Esophagus muscularis mucosa (tissue), 4 donors: ENCODE data around the gene SEMA3G. TPM values are rescaled to one million over a fixed set of nuclear protein-coding genes. Genes with fewer than 3 reads are reported as not detected.

Source experiments
- DNase-seq: peaks from one replicate; pipeline ENCODE4 v3.0.0-alpha.2; 2017; ENCODE audit errors: extremely low spot score
- H3K27ac ChIP-seq, 4 donors: fragments of 200-600 bp; sonication (generic); replicated peaks in 1 of 4; 1 replicate in 3 of 4; 2 replicates in 1 of 4; pipeline ENCODE4 v1.5.1; 2016 to 2019; ENCODE audit warnings: mild to moderate bottlenecking in 1 of 4
- H3K27me3 ChIP-seq, 4 donors: fragments of 200-600 bp; sonication (generic); one replicate each; pipeline versions ENCODE4 v1.5.1 to v1.6.0; 2016 to 2019
- H3K36me3 ChIP-seq, 4 donors: fragments of 200-600 bp; sonication (generic); one replicate each; pipeline ENCODE4 v1.5.1; 2016 to 2019
- H3K4me1 ChIP-seq, 4 donors: fragments of 200-600 bp; sonication (generic); one replicate each; pipeline ENCODE4 v1.5.1; 2016 to 2019
- H3K4me3 ChIP-seq, 4 donors: fragments of 200-600 bp; sonication (generic); 1 replicate in 2 of 4; 2 replicates in 2 of 4; pipeline ENCODE4 v1.5.1; 2016 to 2019; ENCODE audit warnings: mild to moderate bottlenecking in 4 of 4, moderate library complexity in 1 of 4
- H3K9me3 ChIP-seq, 4 donors: fragments of 200-600 bp; sonication (generic); 1 replicate in 3 of 4; 2 replicates in 1 of 4; pipeline ENCODE4 v1.5.1; 2016 to 2019
- EP300 ChIP-seq: sonication (generic); formaldehyde crosslinking; IDR thresholded peaks from one replicate; pipeline ENCODE4 v1.6.1; 2017; ENCODE audit warnings: antibody characterized with exemption
- POLR2A ChIP-seq: fragments of 450-650 bp; IDR thresholded peaks from one replicate; pipeline ENCODE4 v1.6.1; 2017; ENCODE audit warnings: antibody characterized with exemption, moderate library complexity, mild to moderate bottlenecking, low read depth
- POLR2AphosphoS5 ChIP-seq, 2 donors: sonication (generic); formaldehyde crosslinking; IDR thresholded peaks; one replicate each; pipeline ENCODE4 v1.6.1; 2017; ENCODE audit warnings: antibody characterized with exemption in 2 of 2
- WGBS: methylation state at CpG from one replicate; pipeline ENCODE4 v1.1.5; 2018; 5-methylcytosine and 5-hydroxymethylcytosine counted together
- intact Hi-C: fragments of 100-400 bp; cut with DNase I; formaldehyde crosslinking; loops from one replicate; pipeline ENCODE4 v1.15.1; 2023
- total RNA-seq, 4 donors: library from RNA; depleted of rRNA; stranded (reverse); fragments of >200 nt; gene quantifications; one replicate each; pipeline versions ENCODE4 v1.1.0 to v1.2.1, GENCODE V29; 2016
- TF ChIP-seq, protein P1 (sequence below), 3 experiments: fragments of 200-600 bp in 2 of 3; fragments of 450-650 bp in 1 of 3; sonication (generic) in 2 of 3; IDR thresholded peaks; one replicate each; pipeline ENCODE4 v1.5.1; 2017 to 2019; ENCODE audit warnings: antibody characterized with exemption in 3 of 3, mild to moderate bottlenecking in 2 of 3, moderate library complexity in 1 of 3

The SEMA3G gene
- total RNA-seq, 4 donors from 2014 or later, result 7.1 to 39.2 (median 22.2) TPM

GRCh38 chr3:52490939-52491526 lies 46.1 kb upstream of the SEMA3G start:
- Histone ChIP-seq H3K27ac (peak overlapping the region; percentile 39 to 75 (median 60)), H3K4me3 (no peak overlapping the region), H3K27me3 (no peaks in the 10 kb centered on the region), H3K36me3 (peaks cover 71 to 78% (median 78%) of the 10 kb centered on the region in 4 donors), H3K9me3 (no peaks in the 10 kb centered on the region), H3K4me1 (peaks cover 39 to 74% (median 65%) of the 10 kb centered on the region in 4 donors)
- no peak for TF ChIP-seq POLR2A
- peak; percentile 33 to 49 for TF ChIP-seq POLR2AphosphoS5 (IDR thresholded peaks at IDR 0.05)
- no peak for TF ChIP-seq EP300
- TF ChIP-seq, protein P1, sequence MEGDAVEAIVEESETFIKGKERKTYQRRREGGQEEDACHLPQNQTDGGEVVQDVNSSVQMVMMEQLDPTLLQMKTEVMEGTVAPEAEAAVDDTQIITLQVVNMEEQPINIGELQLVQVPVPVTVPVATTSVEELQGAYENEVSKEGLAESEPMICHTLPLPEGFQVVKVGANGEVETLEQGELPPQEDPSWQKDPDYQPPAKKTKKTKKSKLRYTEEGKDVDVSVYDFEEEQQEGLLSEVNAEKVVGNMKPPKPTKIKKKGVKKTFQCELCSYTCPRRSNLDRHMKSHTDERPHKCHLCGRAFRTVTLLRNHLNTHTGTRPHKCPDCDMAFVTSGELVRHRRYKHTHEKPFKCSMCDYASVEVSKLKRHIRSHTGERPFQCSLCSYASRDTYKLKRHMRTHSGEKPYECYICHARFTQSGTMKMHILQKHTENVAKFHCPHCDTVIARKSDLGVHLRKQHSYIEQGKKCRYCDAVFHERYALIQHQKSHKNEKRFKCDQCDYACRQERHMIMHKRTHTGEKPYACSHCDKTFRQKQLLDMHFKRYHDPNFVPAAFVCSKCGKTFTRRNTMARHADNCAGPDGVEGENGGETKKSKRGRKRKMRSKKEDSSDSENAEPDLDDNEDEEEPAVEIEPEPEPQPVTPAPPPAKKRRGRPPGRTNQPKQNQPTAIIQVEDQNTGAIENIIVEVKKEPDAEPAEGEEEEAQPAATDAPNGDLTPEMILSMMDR (IDR thresholded peaks at IDR 0.05), result no peak
- DNase-seq, result no peak
- WGBS, result 84% methylated on average over 12 of the region's 23 CpGs
- intact Hi-C loops, result no loop called here

- no peak overlapping the region for H3K4me3 ChIP-seq
- peak overlapping the region; percentile 35 to 75 (median 45) for H3K27ac ChIP-seq
- H3K27me3 ChIP-seq, result no peaks in the 10 kb centered on the region
- no peak for DNase-seq
- WGBS, result 83% methylated on average over 17 of the region's 22 CpGs
- peaks cover 71 to 86% (median 85%) of the 10 kb centered on the region in 4 donors for H3K36me3 ChIP-seq
- peaks cover 40 to 72% (median 65%) of the 10 kb centered on the region in 4 donors for H3K4me1 ChIP-seq
- no peak for TF ChIP-seq EP300
- TF ChIP-seq, protein P1 (IDR thresholded peaks at IDR 0.05), result no peak
- no peak for TF ChIP-seq POLR2AphosphoS5 (IDR thresholded peaks at IDR 0.05)
- no peak for TF ChIP-seq POLR2A
- intact Hi-C loops, result no loop called here
- no peaks in the 10 kb centered on the region for H3K9me3 ChIP-seq
Observed at GRCh38 chr3:52490035-52490938, 45.4 kb upstream of the SEMA3G start.

DNA sequence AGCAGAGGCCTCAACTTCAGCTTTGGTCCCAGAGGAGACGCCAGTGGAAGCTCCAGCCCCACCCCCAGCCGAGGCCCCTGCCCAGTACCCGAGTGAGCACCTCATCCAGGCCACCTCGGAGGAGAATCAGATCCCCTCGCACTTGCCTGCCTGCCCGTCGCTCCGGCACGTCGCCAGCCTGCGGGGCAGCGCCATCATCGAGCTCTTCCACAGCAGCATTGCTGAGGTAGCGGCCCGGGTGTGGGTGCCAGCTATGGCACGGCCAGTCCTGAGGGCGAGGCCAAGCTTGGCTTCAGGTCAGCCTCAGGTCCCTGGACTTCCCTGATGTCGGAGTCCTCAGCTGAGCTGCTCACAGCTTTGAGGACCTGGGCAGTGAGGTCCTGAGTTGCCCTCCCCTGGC lies 44.5 kb upstream of the SEMA3G start:
- intact Hi-C loops, result loop anchor here (5.0 kb wide), 1 partner anchor 43 kb away; the partner anchor contains the start of gene NT5DC2
- Histone ChIP-seq H3K4me1 (peaks cover 42 to 72% (median 65%) of the 10 kb centered on the region in 4 donors), H3K27me3 (no peaks in the 10 kb centered on the region), H3K36me3 (peaks cover 71 to 91% (median 89%) of the 10 kb centered on the region in 4 donors), H3K27ac (peak overlapping the region in 1 of 4 donors; percentile 75), H3K4me3 (no peak overlapping the region), H3K9me3 (no peaks in the 10 kb centered on the region)
- TF ChIP-seq, protein P1 (IDR thresholded peaks at IDR 0.05), result no peak
- no peak for TF ChIP-seq EP300
- TF ChIP-seq POLR2AphosphoS5 (IDR thresholded peaks at IDR 0.05), result no peak
- no peak for TF ChIP-seq POLR2A
- DNase-seq, result no peak
- no CpG with 5 or more reads among the region's 18 CpGs for WGBS

DNA sequence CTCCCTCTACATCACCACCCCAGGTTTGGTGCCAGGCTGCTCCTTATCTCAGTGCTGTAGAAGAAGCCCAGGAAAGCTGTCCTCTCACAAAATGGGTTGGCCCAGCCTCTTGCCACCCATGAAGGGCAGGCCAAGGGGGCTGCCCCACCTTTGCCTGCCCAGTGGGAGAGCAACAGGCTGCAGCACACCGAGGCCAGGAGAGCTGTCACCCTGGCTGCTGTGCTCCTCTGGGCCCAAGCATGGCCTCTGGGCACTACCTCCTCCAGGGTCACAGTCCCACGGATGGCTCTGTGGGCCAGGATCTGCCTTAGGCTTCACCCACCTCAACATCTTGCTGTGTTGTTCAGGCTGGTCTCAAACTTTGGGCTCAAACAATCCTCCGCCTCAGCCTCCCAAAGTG lies 43.8 kb upstream of the SEMA3G start:
- intact Hi-C loops, result loop anchor here (5.0 kb wide), 1 partner anchor 44 kb away; the partner anchor contains the start of gene NT5DC2
- H3K4me3 ChIP-seq, result no peak overlapping the region
- 100% methylated on average over 1 of the region's 3 CpGs for WGBS
- H3K27me3 ChIP-seq, result no peaks in the 10 kb centered on the region
- peaks cover 45 to 72% (median 65%) of the 10 kb centered on the region in 4 donors for H3K4me1 ChIP-seq
- peak overlapping the region in 1 of 4 donors; percentile 7 for H3K27ac ChIP-seq
- no peak for TF ChIP-seq POLR2AphosphoS5 (IDR thresholded peaks at IDR 0.05)
- no peak for TF ChIP-seq EP300
- no peak for TF ChIP-seq POLR2A
- TF ChIP-seq, protein P1 (IDR thresholded peaks at IDR 0.05), result no peak
- H3K36me3 ChIP-seq, result peaks cover 71 to 95% (median 88%) of the 10 kb centered on the region in 4 donors
- no peak for DNase-seq
- H3K9me3 ChIP-seq, result no peaks in the 10 kb centered on the region
